HuH-7.5 (cell line): ENCODE results near the gene SGCD.

Source experiments
- DNase-seq: peaks from one replicate; pipeline ENCODE4 v3.0.0; 2011; ENCODE audit warnings: low spot score

SGCD gene

GRCh38 chr5:156326718-156327259 lies at the start of gene SGCD:
Gene SGCD (plus strand): TSS chr5:156327164.
- DNase-seq, result no peak

GRCh38 chr5:156277290-156277689 lies 49.7 kb upstream of the SGCD start:
- DNase-seq, result no peak

DNA sequence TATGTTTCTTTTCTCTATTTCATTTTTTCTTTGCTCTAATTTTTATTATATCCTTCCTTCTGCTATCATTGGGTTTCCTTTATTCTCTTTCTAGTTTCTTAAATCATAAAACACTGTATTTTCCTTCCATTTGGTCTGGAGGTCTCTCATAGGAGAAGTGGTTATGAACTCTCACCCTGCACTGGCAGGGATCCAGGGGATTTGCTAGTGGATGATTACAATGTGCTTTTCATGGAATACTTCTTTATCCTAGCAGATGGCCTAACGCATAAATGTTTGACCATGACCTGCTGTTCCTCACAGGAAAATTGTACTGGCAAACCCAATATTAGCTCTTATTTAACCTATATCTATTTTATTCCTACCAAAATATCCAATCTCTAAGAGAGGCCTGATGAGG lies 31.5 kb upstream of the SGCD start:
- no peak for DNase-seq

DNA sequence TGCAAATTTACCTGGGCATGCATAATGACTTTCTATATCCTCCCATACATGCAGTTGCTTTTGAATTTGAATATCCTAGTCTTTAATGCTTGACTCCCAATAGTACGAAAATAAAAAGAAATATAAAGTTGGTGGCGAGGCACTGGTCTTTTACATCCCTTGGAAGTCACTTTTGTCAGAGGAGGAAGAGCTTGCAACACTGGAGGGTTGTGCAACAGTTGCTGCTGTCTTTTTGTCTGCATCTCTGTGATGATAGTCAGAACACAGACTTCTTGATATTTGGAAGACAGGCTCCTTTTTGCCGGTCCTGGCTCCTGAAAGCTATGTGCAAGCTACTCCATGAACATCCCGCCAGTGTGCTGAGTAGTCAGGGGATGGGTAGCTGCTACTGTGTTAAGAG lies 16.8 kb upstream of the SGCD start:
- no peak for DNase-seq

DNA sequence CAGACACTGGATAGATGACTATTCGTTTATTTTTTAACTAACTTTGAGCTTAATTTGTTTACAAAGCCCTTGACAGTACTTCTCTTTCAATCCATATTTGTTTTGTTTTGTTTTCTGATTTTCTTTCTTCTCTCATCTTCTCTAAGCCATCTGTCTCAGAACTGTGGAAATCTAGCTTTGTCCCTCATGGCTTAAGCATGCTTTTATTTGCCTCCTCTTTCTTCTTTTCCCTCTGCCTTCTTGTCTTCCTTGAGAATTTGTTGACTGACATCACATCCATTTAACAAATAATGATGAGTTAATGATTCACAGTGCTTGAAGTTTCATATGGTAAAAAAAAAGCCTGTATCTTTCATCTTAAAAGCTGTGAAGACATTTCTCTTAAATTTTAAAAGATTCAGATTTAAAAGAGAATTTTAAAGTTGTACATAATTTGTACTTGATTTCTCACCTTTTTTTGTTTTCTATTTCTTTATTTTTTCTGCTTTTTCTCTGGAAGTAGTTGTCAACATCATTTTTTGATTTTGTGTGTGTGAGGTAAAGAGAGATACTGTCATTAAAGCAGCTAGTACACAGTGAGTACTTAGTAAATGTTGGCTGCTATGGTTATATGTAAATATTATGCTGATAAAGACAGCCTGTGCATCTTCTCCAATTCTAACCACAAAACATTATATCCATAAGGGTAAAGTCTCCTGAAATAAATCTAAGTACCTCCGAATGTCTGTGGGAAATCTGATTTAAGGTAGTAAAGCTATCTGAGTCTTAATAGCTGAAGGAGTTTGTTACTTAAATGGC lies 13.9 kb upstream of the SGCD start:
- no peak for DNase-seq

DNA sequence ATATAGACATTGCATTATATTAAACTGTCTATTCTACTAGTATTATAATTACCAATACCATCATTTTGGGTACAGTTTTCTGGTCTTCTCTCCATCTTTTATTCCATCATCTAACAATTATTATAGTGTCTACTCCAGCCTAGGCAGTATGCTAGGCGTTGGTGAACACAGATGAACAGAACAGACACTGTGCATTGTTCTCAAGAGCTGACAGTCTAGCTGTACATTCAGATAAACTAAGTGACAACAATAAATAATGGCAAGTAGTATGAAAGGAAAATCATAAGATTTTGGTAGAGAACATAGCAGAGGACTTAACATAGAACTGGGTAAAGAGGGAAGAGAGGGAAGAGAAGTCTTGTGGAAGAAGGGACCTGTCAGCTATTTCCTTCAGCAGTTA lies 12.5 kb upstream of the SGCD start:
- no peak for DNase-seq

DNA sequence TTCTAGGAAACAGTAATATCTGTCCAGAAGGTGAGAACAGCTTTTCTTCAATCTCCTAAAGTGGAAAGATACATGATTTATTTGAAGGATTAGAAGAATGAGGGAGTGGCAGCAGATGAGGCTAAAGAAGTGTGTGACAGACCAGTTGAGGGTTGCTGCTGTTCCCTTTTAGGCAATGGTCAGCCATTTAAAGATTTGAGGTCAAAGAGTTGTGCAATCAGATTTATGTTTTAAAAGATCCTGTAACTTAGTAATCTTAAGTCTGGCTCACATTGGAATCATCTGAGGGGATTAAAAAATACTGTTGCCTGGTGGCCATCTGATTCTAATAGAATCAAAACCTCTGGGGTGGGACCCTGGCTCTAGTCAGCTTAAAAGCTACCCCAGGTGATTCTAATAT lies 4.3 kb upstream of the SGCD start:
- DNase-seq, result no peak

DNA sequence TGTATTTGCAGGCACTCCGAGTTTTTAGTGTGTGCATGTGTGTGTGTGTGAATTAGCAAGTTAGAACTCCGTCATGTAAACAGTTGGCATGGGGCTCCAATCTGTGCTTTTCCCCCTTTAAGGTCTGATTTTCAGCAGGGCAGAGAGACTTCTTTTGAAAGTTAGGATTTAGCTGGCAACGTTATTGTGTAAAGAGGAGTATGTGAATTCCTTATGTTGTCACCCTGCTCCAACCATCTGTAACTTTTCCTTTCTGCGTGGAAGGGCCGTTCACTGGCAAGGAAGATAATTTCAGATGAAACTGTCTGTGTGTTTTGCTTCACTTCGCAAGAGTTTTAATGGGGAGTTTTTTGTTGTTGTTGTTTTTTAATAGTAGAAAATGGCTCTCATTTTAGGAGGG lies 332 bp downstream of the SGCD start:
- DNase-seq, result no peak

DNA sequence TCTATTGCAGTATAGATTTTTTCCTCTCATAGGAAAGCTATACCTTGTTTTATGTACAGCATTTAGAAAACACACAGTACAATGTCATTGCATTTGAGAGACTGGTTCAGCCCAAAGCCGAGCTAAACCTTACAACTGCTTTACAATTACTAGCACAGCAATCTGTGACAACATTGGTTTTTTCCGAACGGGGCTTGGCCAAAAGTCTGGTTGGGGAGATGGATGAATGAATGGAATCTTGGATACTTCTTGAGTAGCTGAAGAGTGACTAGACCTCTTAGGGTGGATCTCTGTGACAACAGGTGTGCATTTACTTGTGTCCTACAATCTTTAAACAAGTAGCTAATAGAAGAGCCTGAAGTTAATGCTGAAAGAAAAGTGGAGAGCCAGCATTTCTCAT lies 1.2 kb downstream of the SGCD start:
- DNase-seq, result no peak

GRCh38 chr5:156328766-156329165 lies 1.8 kb downstream of the SGCD start:
- no peak for DNase-seq

GRCh38 chr5:156329171-156329611 lies 2.2 kb downstream of the SGCD start:
- no peak for DNase-seq

- DNase-seq, result no peak
Observed at GRCh38 chr5:156330141-156330870, 3.3 kb downstream of the SGCD start.

DNA sequence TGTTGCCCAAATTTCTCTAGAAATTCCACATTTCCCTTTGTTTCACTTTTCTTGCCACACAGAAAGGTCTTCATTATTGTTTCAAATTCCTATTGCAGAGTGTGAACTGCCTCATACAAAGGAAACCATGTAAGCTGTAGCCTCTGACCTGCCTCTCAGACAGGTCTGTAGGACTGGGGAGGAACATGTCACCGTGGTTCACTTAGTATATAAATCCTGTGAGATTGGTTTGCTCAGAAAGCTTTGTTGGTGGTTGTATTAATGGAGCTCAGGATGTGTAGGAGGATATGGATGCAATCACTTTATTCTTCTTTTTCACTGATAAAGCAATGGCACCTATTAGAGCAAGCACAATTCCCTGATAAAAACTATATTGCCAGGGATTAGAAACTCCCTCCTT lies 4.2 kb downstream of the SGCD start:
- no peak for DNase-seq

- no peak for DNase-seq
Observed at GRCh38 chr5:156331845-156332244, 4.9 kb downstream of the SGCD start.

- DNase-seq, result no peak
Observed at GRCh38 chr5:156332245-156332644, 5.3 kb downstream of the SGCD start.

DNA sequence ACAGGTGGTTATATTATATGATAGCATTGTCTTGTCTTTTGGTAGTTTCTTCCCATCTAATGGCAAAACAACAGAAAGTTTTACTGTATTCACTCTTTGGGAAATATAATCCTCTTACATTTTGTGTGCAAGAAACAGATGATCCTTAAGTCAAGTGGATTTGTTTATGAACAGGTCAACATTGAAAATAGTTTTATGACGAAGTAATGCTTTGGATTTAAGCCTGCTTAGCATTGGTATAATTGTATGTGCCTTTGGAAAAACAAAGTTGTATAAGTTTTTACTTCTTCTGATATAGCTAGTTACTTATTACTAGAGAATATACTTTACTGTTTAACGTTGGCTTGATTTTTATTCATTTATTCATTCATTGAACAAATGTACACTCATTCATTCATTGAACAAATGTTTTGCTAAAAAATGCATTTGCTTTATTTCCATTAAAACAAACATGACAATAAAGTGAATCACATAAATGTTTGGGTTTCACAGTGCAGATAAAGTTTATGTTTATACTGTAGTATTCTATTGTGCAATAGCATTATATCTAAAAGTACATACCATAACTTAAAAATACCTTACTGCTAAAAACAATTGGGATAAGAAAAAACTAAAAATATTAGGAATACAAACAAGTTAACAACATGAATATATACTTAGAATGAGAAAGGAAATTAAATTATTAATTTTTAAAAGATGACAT lies 12.3 kb downstream of the SGCD start:
- DNase-seq, result no peak

- no peak for DNase-seq
Observed at GRCh38 chr5:156340893-156341292, 13.9 kb downstream of the SGCD start.

- DNase-seq, result no peak
Observed at GRCh38 chr5:156350256-156350655, 23.3 kb downstream of the SGCD start.

GRCh38 chr5:156351423-156351822 lies 24.5 kb downstream of the SGCD start:
- no peak for DNase-seq

GRCh38 chr5:156354571-156354970 lies 27.6 kb downstream of the SGCD start:
- DNase-seq, result no peak

GRCh38 chr5:156356238-156356637 lies 29.3 kb downstream of the SGCD start:
- DNase-seq, result no peak

GRCh38 chr5:156359476-156359875 lies 32.5 kb downstream of the SGCD start:
- DNase-seq, result no peak
